ENCODE measurements around the gene PHF13.
A peak's percentile ranks its signal among the peaks of the same experiment; 100 is the strongest.

The PHF13 gene

GRCh38 chr1:6631058-6631457 lies 17.5 kb downstream of the PHF13 start:
- H3K27me3 ChIP-seq (ENCODE audit: insufficient read depth, poor library complexity, severe bottlenecking), result no peaks in the 10 kb centered on the region
- H3K36me3 ChIP-seq (ENCODE audit: low read depth), result peaks cover 80% of the 10 kb centered on the region
- no peaks in the 10 kb centered on the region for H3K4me1 ChIP-seq (ENCODE audit: insufficient read depth, poor library complexity, severe bottlenecking)
- DNase-seq (ENCODE audit: low spot score), result no peak
- H3K27ac ChIP-seq (ENCODE audit: poor library complexity, severe bottlenecking), result no peak overlapping the region
- ATAC-seq (ENCODE audit: low read depth), result no peak
- H3K9me3 ChIP-seq (ENCODE audit: severe bottlenecking), result no peaks in the 10 kb centered on the region
- TF ChIP-seq CTCF (IDR thresholded peaks at IDR 0.05; ENCODE audit: poor library complexity, severe bottlenecking), result no peak
- H3K4me3 ChIP-seq (ENCODE audit: severe bottlenecking), result no peak overlapping the region

- H3K4me1 ChIP-seq (ENCODE audit: insufficient read depth, poor library complexity, severe bottlenecking), result no peaks in the 10 kb centered on the region
- DNase-seq (ENCODE audit: low spot score), result no peak
- no peak overlapping the region for H3K4me3 ChIP-seq (ENCODE audit: severe bottlenecking)
- TF ChIP-seq CTCF (IDR thresholded peaks at IDR 0.05; ENCODE audit: poor library complexity, severe bottlenecking), result no peak
- H3K9me3 ChIP-seq (ENCODE audit: severe bottlenecking), result no peaks in the 10 kb centered on the region
- ATAC-seq (ENCODE audit: low read depth), result no peak; the same call in 2 of the 3 replicates
- H3K36me3 ChIP-seq (ENCODE audit: low read depth), result peaks cover 82% of the 10 kb centered on the region
- no peaks in the 10 kb centered on the region for H3K27me3 ChIP-seq (ENCODE audit: insufficient read depth, poor library complexity, severe bottlenecking)
- no peak overlapping the region for H3K27ac ChIP-seq (ENCODE audit: poor library complexity, severe bottlenecking)
These were observed 19.3 kb downstream of the PHF13 start for GRCh38 chr1:6632588-6633514.

- no peak for DNase-seq (ENCODE audit: low spot score)
These were observed 21.0 kb downstream of the PHF13 start for GRCh38 chr1:6634371-6635052.

GRCh38 chr1:6635161-6635909 lies 21.8 kb downstream of the PHF13 start:
- Histone ChIP-seq H3K36me3 (ENCODE audit: low read depth) (peaks cover 77% of the 10 kb centered on the region), H3K4me3 (ENCODE audit: severe bottlenecking) (no peak overlapping the region), H3K4me1 (ENCODE audit: insufficient read depth, poor library complexity, severe bottlenecking) (no peaks in the 10 kb centered on the region), H3K27me3 (ENCODE audit: insufficient read depth, poor library complexity, severe bottlenecking) (no peaks in the 10 kb centered on the region), H3K27ac (ENCODE audit: poor library complexity, severe bottlenecking) (no peak overlapping the region), H3K9me3 (ENCODE audit: severe bottlenecking) (no peaks in the 10 kb centered on the region)
- no peak for ATAC-seq (ENCODE audit: low read depth)
- TF ChIP-seq CTCF (IDR thresholded peaks at IDR 0.05; ENCODE audit: poor library complexity, severe bottlenecking), result no peak
- DNase-seq (ENCODE audit: low spot score), result no peak

More at GRCh38 chr1:6634371-6635052, 21.0 kb downstream of the PHF13 start:
- peak; percentile 70 for ATAC-seq (ENCODE audit: low read depth)
- no peaks in the 10 kb centered on the region for H3K9me3 ChIP-seq (ENCODE audit: severe bottlenecking)
- H3K36me3 ChIP-seq (ENCODE audit: low read depth), result peaks cover 82% of the 10 kb centered on the region
- H3K4me1 ChIP-seq (ENCODE audit: insufficient read depth, poor library complexity, severe bottlenecking), result no peaks in the 10 kb centered on the region
- TF ChIP-seq CTCF (IDR thresholded peaks at IDR 0.05; ENCODE audit: poor library complexity, severe bottlenecking), result peak; percentile 50
- H3K27me3 ChIP-seq (ENCODE audit: insufficient read depth, poor library complexity, severe bottlenecking), result no peaks in the 10 kb centered on the region
- H3K4me3 ChIP-seq (ENCODE audit: severe bottlenecking), result no peak overlapping the region
- H3K27ac ChIP-seq (ENCODE audit: poor library complexity, severe bottlenecking), result no peak overlapping the region

Measured in RWPE2 (cell line).